SW 1271 (cell line): ENCODE data around the gene NR3C1.

Source experiments
- DNase-seq, 2 experiments: peaks; one replicate each; lab custom pipeline; 2025; lab: John Stamatoyannopoulos, UW

NR3C1 gene

DNA sequence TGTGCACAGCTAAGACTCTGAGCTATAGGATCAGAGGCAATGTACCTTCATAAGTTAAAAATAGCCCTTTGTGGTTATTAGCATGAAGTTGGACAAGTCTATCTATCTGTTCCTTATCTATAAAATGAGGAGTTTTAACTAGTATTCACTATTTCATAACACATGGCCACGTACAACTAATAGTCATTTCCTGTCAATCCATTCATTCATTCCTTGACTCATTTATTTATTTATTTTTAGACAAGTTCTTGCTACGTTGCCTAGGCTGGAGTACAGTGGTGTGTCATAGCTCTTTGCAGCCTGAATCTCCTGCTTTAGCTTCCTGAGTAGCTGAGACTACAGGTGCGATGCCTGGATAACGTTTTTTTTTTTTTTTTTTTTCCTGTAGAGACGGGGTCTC, 92.1 kb downstream of the NR3C1 start:
- DNase-seq: peak; percentile 36 to 78

DNA sequence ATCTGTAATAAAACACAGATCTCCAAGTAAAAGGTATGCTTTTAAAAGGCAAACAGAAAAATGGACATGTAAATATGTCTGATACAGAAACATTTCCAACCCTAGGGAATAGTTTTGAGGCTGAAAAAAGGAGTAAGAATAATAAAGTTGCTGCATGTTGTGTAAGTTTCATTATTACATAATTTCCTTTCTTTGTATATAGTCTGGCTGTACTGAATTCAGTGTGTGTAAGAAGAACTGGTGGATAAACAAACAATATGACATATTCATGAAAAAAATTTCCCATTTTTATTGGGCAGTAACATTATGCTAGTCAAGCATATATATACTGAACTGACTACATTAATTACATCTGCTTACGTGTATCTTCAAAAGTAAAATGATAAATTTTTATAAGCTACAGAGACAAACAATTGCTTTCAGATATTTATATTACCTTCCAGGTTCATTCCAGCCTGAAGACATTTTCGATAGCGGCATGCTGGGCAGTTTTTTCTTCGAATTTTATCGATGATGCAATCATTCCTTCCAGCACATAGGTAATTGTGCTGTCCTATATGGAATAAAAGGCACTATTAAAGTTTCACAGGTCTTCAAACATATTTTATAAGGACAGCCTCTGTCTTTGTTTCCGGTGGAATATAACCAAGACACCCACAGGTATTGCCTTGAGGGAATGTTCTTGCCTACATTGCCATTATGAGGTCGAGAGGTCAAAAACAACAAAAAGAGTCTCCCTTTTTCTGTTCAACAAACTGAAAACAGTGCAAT, 93.6 kb downstream of the NR3C1 start:
- no peak for DNase-seq

GRCh38 chr5:143308731-143309130, 94.8 kb downstream of the NR3C1 start:
- DNase-seq: no peak

DNA sequence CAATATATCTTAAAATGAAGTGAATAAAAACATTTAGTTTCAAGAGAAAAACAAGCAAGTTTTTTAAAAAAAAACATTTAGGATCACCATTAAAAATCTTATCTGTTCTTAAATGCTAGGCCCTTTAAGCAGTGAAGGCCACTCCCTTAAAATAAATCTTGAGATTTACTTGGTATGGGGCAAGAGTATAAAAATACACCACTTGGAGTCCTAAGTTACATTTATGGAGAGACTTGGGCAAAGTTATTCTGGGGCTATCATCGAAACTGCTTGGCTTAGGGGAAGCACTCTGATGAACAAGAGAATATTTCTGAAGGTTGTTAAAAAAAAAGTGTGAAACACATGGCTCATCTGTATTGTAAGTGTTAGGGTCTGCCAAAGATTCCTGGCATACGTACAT, 97.4 kb downstream of the NR3C1 start:
- no peak for DNase-seq

DNA sequence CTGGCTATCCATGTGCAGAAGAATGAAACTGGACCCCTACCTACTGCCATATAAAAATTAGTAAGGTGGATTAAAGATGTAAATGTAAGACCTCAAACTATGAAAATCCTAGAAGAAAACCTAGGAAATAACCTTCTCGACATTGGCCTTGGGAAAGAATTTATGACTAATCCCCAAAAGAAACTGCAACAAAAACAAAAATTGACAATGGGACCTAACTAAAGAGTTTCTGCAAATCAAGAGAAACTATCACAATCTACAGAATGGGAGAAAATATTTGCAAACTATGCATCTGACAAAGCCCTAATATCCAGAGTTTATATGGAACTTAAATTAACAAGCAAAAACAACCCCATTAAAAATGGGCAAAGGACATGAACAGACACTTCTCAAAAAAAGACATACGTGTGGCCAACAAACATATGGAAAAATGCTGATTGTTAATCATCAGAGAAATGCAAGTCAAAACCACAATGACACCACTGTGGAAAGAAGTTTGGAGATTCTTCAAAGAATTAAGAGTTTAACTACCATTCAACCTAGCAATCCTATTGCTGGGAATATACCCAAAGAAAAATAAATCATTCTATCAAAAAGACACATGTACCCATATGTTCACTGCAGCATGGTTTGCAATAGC, 98.5 kb downstream of the NR3C1 start:
- no peak for DNase-seq

DNA sequence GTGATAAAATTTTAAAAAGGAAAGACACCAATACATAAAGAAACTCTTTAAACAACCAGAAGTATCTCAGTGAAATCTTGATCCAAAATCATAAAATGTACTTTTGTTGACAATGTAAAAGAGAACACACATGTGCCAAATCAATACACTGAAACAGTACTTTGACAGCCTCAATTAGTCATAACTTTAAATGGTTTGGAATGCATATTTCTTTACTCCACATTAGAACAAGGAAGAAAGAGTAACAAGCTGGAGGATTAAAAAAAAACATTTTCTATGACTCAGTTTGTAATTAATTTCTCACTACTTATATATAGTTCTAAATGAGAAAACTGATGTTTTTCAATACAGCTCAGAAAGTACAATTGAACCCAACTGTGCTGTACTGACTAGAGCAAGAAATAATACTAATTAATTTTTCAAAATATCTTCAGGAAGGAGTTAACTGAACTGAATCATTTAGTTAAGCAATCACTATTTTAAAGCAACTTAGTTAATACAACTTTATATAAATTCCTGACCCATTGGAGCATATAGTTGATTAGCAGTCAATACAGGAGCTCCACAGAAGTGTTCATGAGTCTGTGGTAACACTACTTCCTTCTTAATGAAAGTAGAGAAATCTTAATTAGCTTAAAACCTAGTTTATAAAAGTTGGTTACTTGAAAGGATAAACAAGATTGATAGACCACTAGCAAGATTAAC, 101.0 kb downstream of the NR3C1 start:
- DNase-seq: no peak

DNA sequence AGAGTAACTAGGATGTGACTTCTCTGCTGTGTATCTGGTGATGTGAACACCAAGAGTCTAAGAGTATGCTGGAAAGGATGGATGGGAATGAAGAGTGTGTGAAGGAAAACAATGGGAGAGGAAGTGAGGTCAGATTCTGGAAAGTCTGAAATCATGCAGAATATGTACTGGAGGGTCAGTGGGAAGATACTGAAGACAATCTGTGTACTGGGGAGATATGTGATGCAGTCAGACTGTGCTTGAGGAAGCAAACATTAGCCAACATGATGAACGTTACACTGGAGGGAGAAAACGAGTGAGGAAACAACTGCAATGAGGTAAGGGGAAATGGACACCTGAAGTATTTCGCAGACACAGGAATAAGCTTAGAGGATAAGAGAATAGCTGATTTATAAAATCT, 105.7 kb downstream of the NR3C1 start:
- no peak for DNase-seq

DNA sequence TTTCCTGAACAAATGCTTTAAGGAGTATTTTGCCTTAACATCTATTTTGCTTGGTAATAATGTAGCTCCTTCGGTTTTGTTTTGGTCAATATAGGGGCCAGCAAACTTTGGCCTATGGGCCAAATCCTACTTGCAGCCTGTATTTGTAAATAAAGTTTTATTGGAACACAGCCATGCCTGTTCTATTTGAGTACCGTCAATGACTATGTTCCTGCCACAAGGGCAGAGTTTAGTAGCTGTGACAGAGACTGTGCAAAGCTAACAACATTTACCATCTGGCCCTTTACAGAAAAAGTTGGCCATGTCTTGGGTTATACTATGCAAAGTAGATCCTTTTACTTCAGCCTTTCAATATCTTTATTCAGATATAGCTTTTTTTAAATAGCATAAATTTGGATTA, 113.4 kb downstream of the NR3C1 start:
- no peak for DNase-seq

DNA sequence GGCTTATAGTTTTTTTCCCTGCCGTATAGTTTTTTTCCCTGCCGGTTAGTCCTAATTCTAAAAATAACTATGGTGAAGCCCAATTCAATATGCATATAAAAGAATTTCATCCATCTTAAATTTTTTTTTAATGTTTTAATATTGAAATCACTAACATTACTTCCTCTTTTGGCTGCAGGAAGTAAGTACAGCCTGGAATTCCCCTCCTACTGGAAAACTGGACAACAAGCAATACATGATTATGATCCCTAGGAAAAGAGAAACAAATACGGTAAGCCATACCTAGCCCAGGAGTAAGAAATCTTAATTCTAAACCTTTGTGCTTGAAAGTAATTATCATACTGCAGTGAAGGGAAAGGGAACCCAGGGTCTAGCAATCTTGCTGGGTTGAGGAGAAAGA, 119.0 kb downstream of the NR3C1 start:
- no peak for DNase-seq

DNA sequence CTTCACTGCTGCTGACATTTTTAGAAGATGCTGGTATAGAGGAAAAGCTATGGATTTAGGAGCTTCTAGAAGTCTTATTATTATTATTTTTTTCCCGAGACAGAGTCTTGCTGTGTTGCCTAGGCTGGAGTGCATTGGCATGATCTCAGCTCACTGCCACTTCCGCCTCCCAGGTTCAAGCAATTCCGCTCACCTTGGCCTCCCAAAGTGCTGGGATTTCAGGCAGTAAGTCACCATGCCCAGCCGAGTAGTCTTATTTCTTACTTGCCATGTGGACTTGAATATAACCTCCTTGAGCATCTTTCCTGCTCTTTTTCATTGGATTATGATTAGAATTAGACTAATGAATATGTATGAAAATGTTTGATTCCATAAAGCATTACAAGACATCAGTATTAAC, 119.5 kb downstream of the NR3C1 start:
- no peak for DNase-seq

- DNase-seq: no peak
Observed at GRCh38 chr5:143281226-143281625, 122.3 kb downstream of the NR3C1 start.

GRCh38 chr5:143279698-143280097, 123.8 kb downstream of the NR3C1 start:
- peak; percentile 9 to 65 for DNase-seq

GRCh38 chr5:143277536-143277935, 126.0 kb downstream of the NR3C1 start:
- no peak for DNase-seq

- DNase-seq: no peak
Observed at GRCh38 chr5:143275512-143276363, 127.7 kb downstream of the NR3C1 start.

DNA sequence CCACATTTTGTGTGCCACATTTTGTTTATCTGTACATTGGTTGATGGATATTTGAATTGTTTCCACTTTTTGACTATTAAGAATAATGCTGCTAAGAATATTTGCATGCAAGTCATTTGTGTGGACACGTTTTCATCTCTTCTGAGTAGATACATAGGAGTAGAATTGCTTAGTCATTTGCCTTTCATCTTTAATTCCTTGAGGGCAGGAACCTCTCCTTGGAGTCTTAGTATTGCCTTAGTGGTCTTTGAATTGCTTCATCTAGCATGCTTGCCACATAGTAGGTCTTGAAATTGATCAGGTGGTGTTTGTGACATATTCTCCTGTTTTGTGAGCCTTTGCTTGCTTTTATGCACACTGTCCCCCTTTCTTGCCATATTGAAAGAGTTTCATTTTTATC, 128.5 kb downstream of the NR3C1 start:
- DNase-seq: no peak

- DNase-seq: no peak
Observed at GRCh38 chr5:143271431-143271830, 132.1 kb downstream of the NR3C1 start.

DNA sequence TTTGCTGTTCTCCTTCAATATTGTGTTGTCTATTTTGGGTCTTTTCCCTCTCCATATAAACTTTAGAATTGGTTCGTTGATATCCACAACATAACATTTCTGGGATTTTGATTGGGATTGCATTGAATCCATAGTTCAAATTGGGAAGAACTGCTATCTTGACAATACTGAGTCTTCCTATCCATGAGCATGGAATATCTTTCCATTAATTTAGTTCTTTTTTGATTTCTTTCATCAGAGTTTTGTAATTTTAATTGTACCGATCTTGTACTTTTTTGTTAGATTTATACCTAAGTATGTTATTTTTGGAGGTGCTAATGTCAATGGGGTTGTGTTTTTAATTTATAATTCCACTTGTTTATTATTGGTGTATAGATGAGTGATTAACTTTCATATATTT, 135.1 kb downstream of the NR3C1 start:
- no peak for DNase-seq

- no peak for DNase-seq
Observed at GRCh38 chr5:143267186-143267585, 136.3 kb downstream of the NR3C1 start.

GRCh38 chr5:143265995-143266394, 137.5 kb downstream of the NR3C1 start:
- no peak for DNase-seq

- no peak for DNase-seq
Observed at GRCh38 chr5:143263272-143263810, 140.1 kb downstream of the NR3C1 start.

- peak; percentile 33 to 70 for DNase-seq
Observed at GRCh38 chr5:143262393-143263174, 140.9 kb downstream of the NR3C1 start.
